Fibroblast of gingiva (primary cell): Measurements from ENCODE around the gene SEPTIN2.
"Not testable (repeated sequence)": the region's sequence is repeated elsewhere in the genome, so short reads cannot be mapped to it uniquely, and the experiment has no call there.

Experiments used
- DNase-seq: peaks from one replicate; pipeline ENCODE4 v3.0.0-alpha.2; 2011; ENCODE audit warnings: low read depth

The SEPTIN2 gene

DNA sequence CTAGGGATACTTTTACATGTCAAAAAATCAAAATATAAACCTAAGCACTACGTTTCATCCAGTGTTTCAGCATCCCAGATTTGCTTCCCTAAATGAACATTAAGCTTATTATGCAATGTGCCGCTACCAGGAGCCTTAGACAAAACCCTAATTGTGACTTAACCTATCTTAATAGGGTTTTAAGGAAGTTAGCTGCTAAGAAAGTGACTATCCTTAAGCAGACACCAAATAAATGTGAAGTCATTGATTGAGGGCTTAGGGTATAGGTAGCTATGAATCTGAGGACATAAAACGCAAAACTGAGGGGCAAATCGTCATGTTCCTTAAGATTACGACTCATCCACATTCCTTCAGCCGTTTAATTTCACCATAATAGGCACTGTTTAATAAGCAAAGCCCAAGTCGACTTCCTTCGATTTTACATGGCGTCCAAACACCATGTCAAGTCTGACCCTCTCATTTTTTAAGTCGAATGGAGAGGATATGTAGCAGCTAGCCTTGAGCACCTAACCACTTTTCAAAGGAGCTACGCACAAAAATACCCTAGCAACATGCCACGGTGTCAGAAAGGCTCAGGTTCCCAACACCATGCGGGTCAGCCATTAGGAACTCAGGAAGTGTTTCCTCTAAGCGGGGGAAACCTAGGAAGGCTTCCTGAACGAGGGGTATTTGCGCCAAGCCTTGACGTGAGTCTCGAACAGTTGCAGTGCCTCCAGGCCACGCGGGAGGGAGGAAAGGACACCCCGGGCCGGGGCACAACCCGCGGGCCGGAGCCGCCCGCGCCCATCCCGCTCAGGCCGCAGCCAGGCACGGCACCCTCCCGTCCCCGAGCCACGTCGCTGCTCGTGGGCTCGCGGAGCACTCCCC lies 1.3 kb upstream of the SEPTIN2 start:
- DNase-seq: peak; percentile 55

DNA sequence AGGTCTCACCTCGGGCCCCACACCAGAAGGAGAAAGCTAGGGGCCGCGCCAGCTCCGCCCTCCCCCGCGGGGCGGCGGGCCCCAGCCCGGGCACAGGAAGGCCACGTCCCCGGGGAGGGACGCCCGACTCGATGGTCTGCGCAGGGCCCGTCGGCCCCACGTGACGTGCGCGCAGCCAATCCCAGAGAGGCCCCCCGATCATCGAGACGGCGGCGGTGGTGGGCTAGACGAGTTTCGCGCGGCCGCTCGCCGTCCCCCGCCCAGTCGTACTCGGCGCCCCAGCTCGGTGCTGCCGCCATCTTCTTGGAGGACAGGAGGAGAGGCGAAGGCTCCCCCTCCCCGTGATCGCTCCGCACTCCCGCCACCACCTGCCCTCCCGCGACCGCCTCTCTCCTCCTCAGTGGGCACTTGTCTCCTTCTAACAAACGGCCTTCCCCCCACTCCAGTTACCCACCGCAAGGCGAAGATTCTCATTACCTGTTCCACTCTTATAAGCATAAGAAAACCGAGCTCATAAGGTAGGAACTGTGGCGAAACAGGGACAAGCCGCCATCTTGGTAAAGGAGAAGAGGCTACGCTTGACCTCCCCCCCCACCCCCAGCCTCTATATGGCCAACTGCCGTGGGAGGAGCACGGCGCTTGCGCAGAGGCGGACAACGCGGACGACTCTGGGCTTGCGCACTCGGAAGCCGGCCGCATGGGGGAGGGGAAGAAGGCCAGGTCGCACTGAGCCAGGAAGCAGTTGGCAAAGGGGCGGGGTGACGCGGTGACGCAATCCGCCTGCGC lies 439 bp upstream of the SEPTIN2 start, which contains the start of gene HDLBP:
Gene HDLBP (minus strand): TSS at position 580 of the 786 bp plus-strand sequence. CDS start 48,803 bp downstream, outside the sequence.
- DNase-seq: peak; percentile 99

DNA sequence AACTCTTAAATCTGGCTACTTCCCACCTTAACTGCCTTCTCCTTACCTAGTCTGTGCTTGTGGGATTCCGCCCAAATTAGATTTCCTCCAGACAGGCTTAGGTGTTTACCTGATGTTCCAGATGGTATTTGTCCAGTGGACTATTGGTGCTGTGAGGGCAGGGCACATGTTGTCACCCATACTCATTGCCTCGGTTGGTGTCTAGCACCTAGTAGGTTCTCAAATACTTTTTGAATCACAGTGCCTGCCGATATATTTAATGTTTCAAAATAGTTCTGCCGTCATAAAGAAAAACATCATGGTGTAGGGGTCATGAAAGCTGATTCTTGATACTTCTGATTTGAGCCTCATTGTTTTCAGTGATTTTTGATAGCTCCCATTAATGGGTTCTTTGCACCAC lies 1.1 kb downstream of the SEPTIN2 start:
- no peak for DNase-seq

DNA sequence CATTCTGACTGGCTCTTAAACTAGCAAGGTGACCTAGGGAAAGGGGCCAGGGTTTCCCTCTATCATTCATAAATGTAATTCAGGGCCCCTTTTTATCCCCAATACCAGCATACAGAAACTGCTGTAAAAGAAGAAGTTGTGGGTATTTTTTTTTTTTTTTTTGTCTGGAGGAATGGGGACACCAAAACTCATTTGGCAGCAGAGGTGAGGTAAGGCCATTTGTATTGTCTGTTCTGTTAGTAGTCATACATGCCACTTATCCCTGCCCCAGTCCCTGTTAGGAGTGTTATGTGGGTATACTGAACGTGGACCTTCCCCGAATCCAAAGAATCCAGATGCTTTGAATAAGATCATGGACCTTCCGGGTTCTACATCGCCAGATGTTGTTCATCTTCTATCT lies 1.7 kb downstream of the SEPTIN2 start:
- DNase-seq: no peak

DNA sequence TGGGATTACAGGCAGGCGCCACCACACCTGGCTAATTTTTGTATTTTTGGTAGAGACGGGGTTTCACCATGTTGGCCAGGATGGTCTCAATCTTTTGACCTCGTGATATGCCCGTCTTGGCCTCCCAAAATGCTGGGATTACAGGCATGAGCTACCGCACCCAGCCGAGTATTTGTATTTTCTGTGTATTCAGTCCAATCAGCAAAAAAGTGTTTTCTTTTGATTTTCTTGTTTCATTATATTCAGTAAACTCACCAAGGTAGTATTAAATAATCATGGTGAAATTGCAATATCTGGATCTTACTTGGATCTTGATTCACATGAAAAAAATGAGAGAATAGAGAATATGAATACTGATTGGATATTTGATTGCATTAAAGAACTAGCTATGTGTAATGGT lies 3.1 kb downstream of the SEPTIN2 start:
- not testable (repeated sequence) for DNase-seq

DNA sequence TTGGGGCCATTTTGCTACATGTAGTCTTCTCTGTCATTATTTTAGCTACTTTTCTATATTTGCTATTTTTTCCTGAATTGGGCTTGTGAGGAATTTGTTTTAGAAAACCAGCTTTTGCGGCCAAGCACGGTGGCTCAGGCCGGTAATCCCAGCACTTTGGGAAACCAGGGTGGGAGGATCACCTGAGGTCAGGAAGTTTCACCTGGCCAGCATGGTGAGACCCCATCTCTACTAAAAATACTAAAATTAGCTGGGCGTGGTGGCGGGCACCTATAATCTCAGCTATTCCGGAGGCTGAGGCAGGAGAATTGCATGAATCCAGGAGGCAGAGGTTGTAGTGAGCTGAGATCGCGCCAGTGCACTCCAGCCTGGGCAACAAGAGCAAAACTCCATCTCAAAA lies 4.7 kb downstream of the SEPTIN2 start:
- no peak for DNase-seq

DNA sequence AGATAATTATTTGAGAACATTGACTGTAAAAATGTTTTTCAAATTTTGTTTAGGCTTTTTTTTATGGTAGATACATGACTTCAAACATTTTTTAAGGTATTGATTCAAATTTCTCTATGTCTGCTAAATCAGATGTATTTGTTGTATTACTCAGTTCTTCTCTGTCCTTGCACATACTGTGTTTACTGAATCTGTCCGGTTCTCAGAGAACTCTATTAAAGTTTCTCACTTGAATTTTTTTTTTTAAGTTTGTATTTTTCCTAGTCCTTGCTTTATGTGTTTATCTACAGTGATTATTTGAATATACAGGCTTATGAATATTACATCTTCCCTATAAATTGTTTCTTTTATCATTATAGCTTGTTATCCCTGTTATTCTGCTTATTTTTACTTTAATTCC lies 5.3 kb downstream of the SEPTIN2 start:
- DNase-seq: no peak

DNA sequence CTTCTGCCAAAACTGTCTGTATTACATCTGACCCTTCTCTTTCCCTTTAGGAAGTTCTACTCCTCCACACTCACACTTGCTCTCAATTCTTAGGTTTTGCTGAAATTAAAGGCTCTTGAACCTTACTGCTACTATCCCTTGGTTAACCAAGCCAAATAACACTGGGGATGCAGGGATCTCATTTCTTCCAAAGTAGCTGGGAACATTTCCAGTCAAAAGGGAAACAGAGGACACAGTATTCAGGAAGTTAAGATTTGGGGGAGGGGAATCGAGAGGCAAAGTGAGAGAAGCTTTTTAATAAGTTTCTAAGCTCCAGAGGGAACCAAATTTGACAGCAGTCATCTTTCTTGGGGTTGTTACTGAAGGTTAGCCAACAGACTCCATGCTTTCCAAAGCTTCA lies 6.2 kb downstream of the SEPTIN2 start:
- no peak for DNase-seq

DNA sequence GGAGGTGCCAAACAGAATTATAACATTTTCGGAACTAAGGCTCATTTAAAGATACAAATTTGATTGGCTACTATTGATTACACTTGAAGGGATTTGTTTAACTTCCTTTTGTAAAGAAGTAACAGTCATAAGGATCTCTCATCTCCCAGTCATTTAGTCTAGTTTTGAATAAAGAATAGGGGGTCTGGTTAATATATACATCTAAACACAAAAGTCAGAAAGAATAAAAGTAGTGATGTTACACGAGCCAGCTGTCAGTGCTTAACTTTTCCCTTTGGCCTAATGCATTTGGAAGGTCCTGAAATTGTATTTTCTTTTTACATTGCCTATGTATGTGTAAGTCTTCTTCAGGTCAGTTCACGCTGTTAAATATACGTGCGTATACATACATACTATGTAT lies 8.1 kb downstream of the SEPTIN2 start:
- DNase-seq: no peak

DNA sequence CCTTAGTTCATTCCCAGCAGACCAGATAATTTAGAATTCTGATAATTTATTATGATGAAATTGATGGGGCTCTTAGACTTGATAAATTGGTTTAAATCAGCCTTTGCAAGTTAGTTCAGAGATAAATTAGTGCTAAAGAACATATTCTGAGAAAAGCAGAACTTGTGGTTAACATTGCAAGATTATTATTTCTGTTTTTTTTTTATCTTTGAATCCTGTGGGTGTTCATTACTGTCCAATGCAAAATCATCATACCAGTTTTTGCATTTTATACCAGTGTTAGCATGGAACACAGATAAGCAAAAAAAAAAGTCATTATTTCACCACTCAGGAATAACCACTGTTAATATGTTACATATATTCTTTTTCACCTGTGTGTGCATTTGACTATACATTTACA lies 9.1 kb downstream of the SEPTIN2 start:
- no peak for DNase-seq

DNA sequence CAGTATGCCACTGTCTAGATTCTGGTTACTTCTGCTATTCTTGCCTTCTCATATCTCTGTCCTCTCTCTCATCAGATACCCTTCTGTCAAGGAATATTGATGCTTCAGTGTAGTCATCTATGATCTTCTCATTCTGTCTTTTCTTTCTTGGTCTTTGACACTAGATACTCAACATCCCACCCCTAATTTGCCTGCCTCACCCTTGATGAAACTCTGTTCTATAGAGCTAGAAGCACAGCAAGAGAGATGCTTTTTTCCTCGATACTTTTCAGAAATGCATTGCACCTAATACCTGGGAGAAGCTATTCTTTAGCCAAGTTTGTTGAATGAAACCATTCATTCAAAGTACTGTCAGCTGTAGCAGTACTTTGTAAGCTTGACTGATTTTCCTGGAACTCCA lies 9.5 kb downstream of the SEPTIN2 start:
- DNase-seq: no peak

DNA sequence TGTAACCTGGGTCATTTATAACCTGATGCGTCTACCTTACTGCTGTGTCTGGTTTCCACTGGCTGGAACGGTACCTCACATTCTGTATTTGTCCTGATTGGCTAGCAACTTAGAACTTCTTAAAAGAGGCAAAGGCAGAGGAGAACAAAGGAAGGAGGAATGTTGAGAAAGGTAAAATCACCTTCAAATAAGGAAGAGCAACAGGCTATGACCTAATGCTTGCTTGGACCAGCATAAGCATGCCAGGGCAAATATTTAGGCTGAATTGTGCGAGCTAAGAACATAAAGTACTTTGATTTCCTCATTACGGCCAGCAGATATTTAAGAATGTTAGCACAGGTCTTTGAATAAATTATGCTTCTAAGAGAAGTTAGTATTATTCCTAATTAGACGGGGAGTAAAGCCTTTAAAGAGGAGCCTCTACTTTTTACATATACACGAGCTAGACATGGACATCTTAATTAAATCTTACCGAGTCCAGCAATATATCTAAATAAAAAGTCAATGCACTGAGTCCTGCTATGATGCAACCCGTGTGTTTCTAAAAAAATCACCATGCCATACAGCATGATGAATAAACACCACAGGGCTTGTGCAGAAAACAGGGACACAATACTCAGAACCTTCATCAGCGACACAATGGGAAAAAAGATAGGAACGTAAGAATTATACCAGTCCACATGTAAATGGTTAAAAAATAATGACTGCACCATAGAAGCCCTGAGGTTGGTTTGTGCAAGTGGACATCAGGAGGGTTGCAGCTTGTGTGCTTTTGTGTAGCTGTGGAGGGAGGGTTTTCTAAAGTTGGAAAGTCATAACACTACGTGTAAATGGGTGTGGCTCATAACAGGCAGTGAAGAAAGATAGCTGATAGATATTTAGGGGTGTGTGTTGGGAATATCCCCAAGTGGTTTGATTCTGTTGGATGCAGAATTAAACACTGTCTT lies 14.2 kb downstream of the SEPTIN2 start:
- no peak for DNase-seq

DNA sequence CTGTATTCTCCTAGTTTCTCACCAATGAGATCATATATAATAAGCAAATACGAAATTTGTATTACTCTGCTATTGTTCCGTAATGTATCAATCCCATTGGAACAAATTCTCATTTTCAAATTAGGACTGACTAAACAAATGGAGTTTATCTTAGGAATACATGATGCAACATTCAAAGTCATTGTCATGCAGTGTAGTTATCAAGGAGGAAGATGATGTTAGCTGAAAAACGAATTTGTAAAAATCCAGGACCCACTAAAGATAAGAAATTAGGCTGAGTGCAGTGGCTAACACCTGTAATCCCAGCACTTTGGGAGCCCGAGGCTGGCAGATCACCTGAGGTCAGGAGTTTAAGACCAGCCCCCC lies 14.9 kb downstream of the SEPTIN2 start:
- no peak for DNase-seq

DNA sequence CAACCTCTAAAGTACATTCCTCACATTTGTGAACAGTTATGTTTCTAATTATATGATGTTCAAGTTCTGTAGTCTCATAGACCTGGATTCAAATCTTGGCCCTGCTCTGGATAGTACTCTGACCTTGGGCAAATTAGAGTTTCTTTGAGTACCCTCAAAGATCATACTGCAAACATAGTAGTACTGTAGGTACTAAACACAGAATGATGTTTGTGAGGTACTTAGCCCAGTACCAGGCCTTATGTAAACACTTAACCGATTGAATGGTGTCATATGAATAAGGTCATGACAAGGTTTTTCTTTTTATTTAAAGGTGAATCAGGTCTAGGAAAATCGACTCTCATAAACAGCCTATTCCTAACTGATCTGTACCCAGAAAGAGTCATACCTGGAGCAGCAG lies 19.1 kb downstream of the SEPTIN2 start:
- no peak for DNase-seq

DNA sequence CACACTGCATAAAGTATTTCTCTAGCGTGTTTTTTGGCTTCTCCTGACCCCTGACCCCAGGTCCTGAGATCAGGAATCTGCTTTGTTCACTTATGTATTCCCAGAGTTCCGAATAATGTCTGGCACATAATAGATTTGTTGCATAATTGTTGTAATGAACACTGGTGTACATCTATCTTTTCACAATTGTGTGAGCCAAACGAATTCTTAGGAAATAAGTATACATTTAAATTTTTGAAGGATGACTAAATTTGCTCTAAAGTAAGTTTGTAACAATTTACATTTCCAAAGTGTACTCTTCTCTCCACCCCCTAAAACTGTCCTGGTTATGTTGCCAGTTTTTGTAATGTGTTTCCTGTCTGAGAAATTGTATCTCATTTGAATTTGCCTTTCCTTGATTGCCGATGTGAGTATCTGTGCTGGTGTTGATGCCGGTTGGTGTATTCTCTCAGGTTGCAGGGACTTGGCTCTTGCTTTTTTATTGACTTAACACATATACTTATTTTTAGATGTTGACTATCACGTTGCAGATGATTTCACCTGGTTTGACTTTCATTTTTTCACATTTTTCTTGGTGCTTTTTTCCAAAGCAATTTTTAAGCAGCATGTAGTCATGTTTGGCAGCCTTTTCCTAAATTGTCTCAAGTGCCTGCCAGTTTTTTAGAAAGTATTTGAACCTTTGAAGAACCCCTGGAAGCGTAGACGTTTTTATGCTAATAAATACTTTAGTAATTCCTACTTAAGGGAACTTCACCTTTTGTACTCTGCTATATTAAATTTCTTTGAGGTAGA lies 24.3 kb downstream of the SEPTIN2 start:
- peak; percentile 57 for DNase-seq

DNA sequence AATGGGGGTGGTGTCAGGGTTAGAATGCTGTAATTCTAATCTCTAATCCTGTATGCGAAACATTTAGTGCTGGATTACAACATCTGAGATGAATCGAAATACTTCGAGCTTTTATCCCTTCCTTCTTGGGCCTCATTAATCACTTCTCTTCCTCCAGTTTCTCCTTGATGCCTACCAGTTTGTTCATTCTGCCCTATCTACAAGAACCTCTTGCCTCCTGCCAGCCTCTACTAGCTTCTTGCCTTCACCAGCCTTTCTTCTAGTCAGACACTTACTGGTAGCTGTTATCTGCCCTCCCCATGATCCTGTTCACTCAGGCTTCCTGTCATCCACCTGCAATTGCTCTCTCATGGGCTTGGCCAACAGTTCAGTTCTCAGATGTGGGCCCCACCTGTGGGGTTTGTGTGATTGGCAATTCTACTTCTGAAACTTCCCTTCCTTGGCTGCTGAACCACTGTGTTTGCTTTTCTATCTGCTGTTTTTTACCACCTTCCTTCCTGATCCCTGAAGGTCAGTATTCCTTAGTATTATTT lies 25.0 kb downstream of the SEPTIN2 start:
- DNase-seq: no peak

DNA sequence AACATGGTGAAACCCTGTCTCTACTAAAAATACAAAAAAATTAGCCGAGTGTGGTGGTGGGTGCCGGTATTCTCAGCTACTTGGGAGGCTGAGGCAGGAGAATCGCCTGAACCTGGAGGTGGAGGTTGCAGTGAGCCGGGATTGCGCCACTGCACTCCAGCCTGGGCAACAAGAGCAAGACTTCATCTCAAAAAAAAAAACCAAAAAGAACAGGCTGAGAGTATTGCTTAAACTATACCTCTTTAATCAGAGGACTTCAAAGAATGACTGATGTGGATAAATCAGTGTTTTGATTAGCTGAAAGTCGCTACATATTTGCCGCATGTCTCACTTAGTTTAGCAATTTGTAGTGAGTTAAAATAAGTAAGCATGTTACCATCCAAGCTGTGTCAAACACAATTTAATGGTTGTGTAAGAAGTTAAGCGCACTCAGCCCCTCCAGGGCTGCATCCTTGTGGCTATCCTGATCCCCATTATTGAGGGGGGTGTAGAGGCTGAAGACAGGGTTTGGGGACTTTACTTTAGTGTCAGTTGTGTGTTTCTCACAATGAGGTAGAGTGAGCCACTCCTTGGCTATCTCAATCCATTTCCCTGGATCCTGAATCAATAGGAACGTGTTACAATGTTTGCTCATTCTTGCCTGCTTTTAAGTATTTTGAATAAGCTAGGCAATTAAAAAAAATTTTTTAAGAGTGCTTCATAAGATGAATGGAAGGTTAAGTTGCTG lies 29.4 kb downstream of the SEPTIN2 start:
- DNase-seq: peak; percentile 17

DNA sequence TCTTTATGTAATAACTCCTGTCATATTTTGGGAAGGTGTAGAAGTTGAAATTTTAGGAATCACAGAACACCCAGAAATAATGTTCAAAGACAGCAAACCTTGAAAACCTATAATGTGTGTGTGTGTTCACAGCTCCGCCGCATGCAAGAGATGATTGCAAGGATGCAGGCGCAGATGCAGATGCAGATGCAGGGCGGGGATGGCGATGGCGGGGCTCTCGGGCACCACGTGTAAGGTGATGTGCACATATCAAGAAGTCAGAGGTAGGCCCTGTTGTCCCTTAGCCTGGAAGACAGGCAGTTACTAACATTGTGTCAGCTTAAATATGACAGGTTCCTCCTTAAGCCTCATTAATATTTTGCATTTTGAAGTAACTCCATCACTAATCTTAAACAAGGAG lies 34.2 kb downstream of the SEPTIN2 start:
- no peak for DNase-seq

DNA sequence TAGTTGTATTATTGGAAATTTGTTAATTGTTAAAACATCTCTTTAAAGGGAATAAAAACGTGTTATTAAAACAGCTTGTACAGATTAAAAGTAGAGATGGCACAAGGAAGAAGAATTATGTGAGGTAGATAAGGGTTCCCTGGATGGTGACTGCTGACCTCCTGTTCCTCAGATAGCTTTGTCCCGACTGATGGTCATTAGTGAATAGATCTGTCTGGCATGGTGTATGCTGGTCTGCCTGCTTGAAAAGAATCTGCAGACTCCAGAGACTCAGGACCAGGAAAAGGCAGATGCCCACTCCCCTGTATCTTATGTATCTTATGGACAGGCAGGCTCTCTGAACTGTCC lies 34.8 kb downstream of the SEPTIN2 start:
- no peak for DNase-seq

DNA sequence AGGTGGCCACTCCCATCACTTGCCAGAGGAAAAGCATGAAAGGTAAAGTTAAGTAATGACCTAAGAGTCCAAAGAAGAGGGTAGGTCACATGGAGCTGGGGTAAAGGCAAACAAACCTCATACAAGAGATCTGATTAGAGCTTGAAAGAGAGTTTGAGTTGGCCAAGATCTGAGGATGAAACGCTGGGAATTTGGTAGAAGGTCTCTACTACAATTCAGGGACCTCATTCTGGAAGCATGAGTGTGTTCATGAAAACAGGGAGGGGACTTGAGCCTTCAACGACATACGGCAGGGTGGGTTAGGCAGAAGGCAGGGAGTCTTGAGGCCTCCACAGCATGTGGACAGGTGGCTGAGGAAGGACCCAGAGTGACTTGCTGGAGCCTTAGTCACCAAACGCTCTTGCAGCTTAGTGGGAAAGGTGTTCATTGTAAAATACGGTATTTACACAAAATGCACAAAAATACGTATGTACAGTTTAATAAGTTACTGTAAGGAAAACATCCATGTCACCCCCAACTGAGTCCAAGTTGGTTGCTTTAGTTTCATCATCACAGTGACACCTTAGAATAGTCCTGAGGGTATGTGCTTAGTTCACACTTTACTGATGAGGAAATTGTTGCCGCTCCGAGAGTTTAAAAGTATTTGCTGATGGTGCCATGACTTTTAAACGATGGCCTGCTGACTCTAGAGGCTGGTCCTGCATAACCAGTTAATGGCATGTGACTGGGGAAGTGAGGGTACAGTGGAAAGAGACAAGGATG lies 35.3 kb downstream of the SEPTIN2 start:
- no peak for DNase-seq
